ENCODE results near the gene IGF2. TPM values are rescaled to one million over a fixed set of nuclear protein-coding genes. Genes with fewer than 3 reads are reported as not detected.

Gene IGF2
- total and polyA plus RNA-seq, 3 donors from 2014 or later = 52.3 to 104 (median 69.8) TPM

GRCh38 chr11:2185324-2186085 is 46.3 kb upstream of the IGF2 start:
- no peak overlapping the region for H3K27ac ChIP-seq

GRCh38 chr11:2182692-2183474 is 43.7 kb upstream of the IGF2 start:
- no peak for DNase-seq
- H3K9me3 ChIP-seq = no peaks in the 10 kb centered on the region
- H3K36me3 ChIP-seq (ENCODE audit: low read depth, missing control alignments) = no peaks in the 10 kb centered on the region
- intact Hi-C loops (cut with DNase I; ENCODE audit: low total_unique reads) = no loop called here
- WGBS, 2 donors = 86 to 89% methylated on average over 18 to 20 of the region's 20 CpGs
- no peak for TF ChIP-seq POLR2A (IDR thresholded peaks at IDR 0.05)
- H3K27me3 ChIP-seq = no peaks in the 10 kb centered on the region
- no peak overlapping the region for H3K27ac ChIP-seq
- H3K4me1 ChIP-seq = no peaks in the 10 kb centered on the region
- H3K4me3 ChIP-seq = no peak overlapping the region

More at GRCh38 chr11:2185324-2186085, 46.3 kb upstream of the IGF2 start:
- no peak for DNase-seq
- H3K4me1 ChIP-seq = no peaks in the 10 kb centered on the region
- no peaks in the 10 kb centered on the region for H3K36me3 ChIP-seq (ENCODE audit: low read depth, missing control alignments)
- intact Hi-C loops (cut with DNase I; ENCODE audit: low total_unique reads) = no loop called here
- H3K27me3 ChIP-seq = no peaks in the 10 kb centered on the region
- WGBS, 2 donors = 84 to 96% methylated on average over 2 to 23 of the region's 23 CpGs
- no peaks in the 10 kb centered on the region for H3K9me3 ChIP-seq
- TF ChIP-seq CTCF (IDR thresholded peaks at IDR 0.05) (no peak), POLR2A (IDR thresholded peaks at IDR 0.05) (no peak)
- H3K4me3 ChIP-seq = no peak overlapping the region

GRCh38 chr11:2182075-2182474 is 42.9 kb upstream of the IGF2 start:
- no peak for DNase-seq

GRCh38 chr11:2180789-2181370 is 41.7 kb upstream of the IGF2 start:
- Histone ChIP-seq H3K36me3 (ENCODE audit: low read depth, missing control alignments) (no peaks in the 10 kb centered on the region), H3K27ac (no peak overlapping the region), H3K4me1 (no peaks in the 10 kb centered on the region), H3K27me3 (no peaks in the 10 kb centered on the region), H3K4me3 (no peak overlapping the region), H3K9me3 (no peaks in the 10 kb centered on the region)
- intact Hi-C loops (cut with DNase I; ENCODE audit: low total_unique reads) = no loop called here
- DNase-seq = no peak
- WGBS, 2 donors = 85 to 91% methylated on average over 11 of the region's 11 CpGs
- TF ChIP-seq POLR2A (IDR thresholded peaks at IDR 0.05) (no peak), CTCF (IDR thresholded peaks at IDR 0.05) (no peak)

More at GRCh38 chr11:2182075-2182474, 42.9 kb upstream of the IGF2 start:
- no peaks in the 10 kb centered on the region for H3K36me3 ChIP-seq (ENCODE audit: low read depth, missing control alignments)
- H3K27me3 ChIP-seq = no peaks in the 10 kb centered on the region
- H3K27ac ChIP-seq = no peak overlapping the region
- WGBS, 2 donors = 69 to 72% methylated on average over 9 to 13 of the region's 18 CpGs
- H3K4me3 ChIP-seq = no peak overlapping the region
- intact Hi-C loops (cut with DNase I; ENCODE audit: low total_unique reads) = no loop called here
- no peaks in the 10 kb centered on the region for H3K4me1 ChIP-seq
- TF ChIP-seq POLR2A (IDR thresholded peaks at IDR 0.05) (no peak), CTCF (IDR thresholded peaks at IDR 0.05) (no peak)
- H3K9me3 ChIP-seq = no peaks in the 10 kb centered on the region

- WGBS, 2 donors = 82 to 87% methylated on average over 2 to 13 of the region's 15 CpGs
- intact Hi-C loops (cut with DNase I; ENCODE audit: low total_unique reads) = no loop called here
Measured at GRCh38 chr11:2180347-2180746, 41.2 kb upstream of the IGF2 start.

More at GRCh38 chr11:2180347-2180746, 41.2 kb upstream of the IGF2 start:
- no peaks in the 10 kb centered on the region for H3K27me3 ChIP-seq
- H3K27ac ChIP-seq = no peak overlapping the region
- H3K4me3 ChIP-seq = no peak overlapping the region
- H3K9me3 ChIP-seq = no peaks in the 10 kb centered on the region
- H3K4me1 ChIP-seq = no peaks in the 10 kb centered on the region
- DNase-seq = no peak
- H3K36me3 ChIP-seq (ENCODE audit: low read depth, missing control alignments) = no peaks in the 10 kb centered on the region
- TF ChIP-seq POLR2A (IDR thresholded peaks at IDR 0.05) (no peak), CTCF (IDR thresholded peaks at IDR 0.05) (no peak)

Data from testis (tissue), 3 donors.